ENCODE measurements around the gene SF3B2.
"Not testable (repeated sequence)": the region's sequence is repeated elsewhere in the genome, so short reads cannot be mapped to it uniquely, and the experiment has no call there.

SF3B2 gene

DNA sequence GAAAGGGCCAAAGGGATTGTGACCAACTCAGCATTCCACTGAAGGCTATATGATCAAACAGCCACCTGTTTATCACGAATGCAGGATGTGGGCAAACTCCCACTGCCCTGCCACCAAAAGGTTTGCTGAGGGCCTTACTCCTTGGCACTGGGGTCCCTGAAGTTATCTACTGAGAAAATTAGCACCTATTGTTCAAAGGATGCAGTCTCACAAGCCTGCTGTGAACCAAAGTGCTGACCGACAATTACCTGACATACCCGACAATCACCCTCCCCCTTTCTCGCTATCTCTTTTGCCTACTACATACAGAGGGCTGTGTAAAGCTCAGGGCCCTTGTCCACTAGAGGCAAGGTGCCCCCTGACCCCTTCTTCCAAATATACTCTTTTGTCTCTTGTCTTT, 42.1 kb upstream of the SF3B2 start:
- not testable (repeated sequence) for H3K9me3 ChIP-seq (ENCODE audit: insufficient read depth, low read depth, low read length); H3K27ac ChIP-seq (ENCODE audit: low read depth, low read length); H3K4me3 ChIP-seq (ENCODE audit: low read length); H3K9ac ChIP-seq (ENCODE audit: low read depth, low read length); H3K36me3 ChIP-seq (ENCODE audit: insufficient read depth, low read length); H3K4me1 ChIP-seq (ENCODE audit: insufficient read depth, low read length)
- 73% methylated on average over 4 of the region's 4 CpGs for WGBS
- H3K27me3 ChIP-seq (ENCODE audit: insufficient read depth, low read length): peaks cover 12% of the 10 kb centered on the region

GRCh38 chr11:66011239-66011784, 40.9 kb upstream of the SF3B2 start:
- Histone ChIP-seq H3K27me3 (ENCODE audit: insufficient read depth, low read length) (peaks cover 12% of the 10 kb centered on the region), H3K9ac (ENCODE audit: low read depth, low read length) (no peak overlapping the region), H3K27ac (ENCODE audit: low read depth, low read length) (no peak overlapping the region), H3K36me3 (ENCODE audit: insufficient read depth, low read length) (no peaks in the 10 kb centered on the region), H3K4me1 (ENCODE audit: insufficient read depth, low read length) (peaks cover 9% of the 10 kb centered on the region; the same call in 1 of the 2 replicates), H3K4me3 (ENCODE audit: low read length) (peak overlapping the region; percentile 31; the same call in 1 of the 2 replicates), H3K9me3 (ENCODE audit: insufficient read depth, low read depth, low read length) (no peaks in the 10 kb centered on the region)
- 77% methylated on average over 14 of the region's 14 CpGs for WGBS

- peaks cover 12% of the 10 kb centered on the region for H3K27me3 ChIP-seq (ENCODE audit: insufficient read depth, low read length)
- H3K27ac ChIP-seq (ENCODE audit: low read depth, low read length): no peak within 1 kb of the TSS
- no peaks in the 10 kb centered on the region for H3K9me3 ChIP-seq (ENCODE audit: insufficient read depth, low read depth, low read length)
- peak within 1 kb of the TSS; percentile 31; the same call in 1 of the 2 replicates for H3K4me3 ChIP-seq (ENCODE audit: low read length)
- WGBS: 71% methylated on average over 61 of the region's 61 CpGs
- H3K9ac ChIP-seq (ENCODE audit: low read depth, low read length): no peak within 1 kb of the TSS
- peaks cover 6% of the 10 kb centered on the region; the same call in 1 of the 2 replicates for H3K4me1 ChIP-seq (ENCODE audit: insufficient read depth, low read length)
- H3K36me3 ChIP-seq (ENCODE audit: insufficient read depth, low read length): no peaks in the 10 kb centered on the region
Measured at GRCh38 chr11:66011785-66012303, 40.3 kb upstream of the SF3B2 start, which contains the start of gene CST6. Gene CST6, plus strand, starts transcription at chr11:66012008. Its CDS starts 37 bp downstream, at chr11:66012045.

- Histone ChIP-seq H3K36me3 (ENCODE audit: insufficient read depth, low read length) (no peaks in the 10 kb centered on the region), H3K27ac (ENCODE audit: low read depth, low read length) (no peak overlapping the region), H3K4me1 (ENCODE audit: insufficient read depth, low read length) (peaks cover 1% of the 10 kb centered on the region; the same call in 1 of the 2 replicates), H3K9ac (ENCODE audit: low read depth, low read length) (no peak overlapping the region), H3K4me3 (ENCODE audit: low read length) (no peak overlapping the region; the same call in 1 of the 2 replicates), H3K27me3 (ENCODE audit: insufficient read depth, low read length) (peaks cover 12% of the 10 kb centered on the region), H3K9me3 (ENCODE audit: insufficient read depth, low read depth, low read length) (no peaks in the 10 kb centered on the region)
- 83% methylated on average over 11 of the region's 12 CpGs for WGBS
Measured at GRCh38 chr11:66012371-66012945, 39.7 kb upstream of the SF3B2 start.

DNA sequence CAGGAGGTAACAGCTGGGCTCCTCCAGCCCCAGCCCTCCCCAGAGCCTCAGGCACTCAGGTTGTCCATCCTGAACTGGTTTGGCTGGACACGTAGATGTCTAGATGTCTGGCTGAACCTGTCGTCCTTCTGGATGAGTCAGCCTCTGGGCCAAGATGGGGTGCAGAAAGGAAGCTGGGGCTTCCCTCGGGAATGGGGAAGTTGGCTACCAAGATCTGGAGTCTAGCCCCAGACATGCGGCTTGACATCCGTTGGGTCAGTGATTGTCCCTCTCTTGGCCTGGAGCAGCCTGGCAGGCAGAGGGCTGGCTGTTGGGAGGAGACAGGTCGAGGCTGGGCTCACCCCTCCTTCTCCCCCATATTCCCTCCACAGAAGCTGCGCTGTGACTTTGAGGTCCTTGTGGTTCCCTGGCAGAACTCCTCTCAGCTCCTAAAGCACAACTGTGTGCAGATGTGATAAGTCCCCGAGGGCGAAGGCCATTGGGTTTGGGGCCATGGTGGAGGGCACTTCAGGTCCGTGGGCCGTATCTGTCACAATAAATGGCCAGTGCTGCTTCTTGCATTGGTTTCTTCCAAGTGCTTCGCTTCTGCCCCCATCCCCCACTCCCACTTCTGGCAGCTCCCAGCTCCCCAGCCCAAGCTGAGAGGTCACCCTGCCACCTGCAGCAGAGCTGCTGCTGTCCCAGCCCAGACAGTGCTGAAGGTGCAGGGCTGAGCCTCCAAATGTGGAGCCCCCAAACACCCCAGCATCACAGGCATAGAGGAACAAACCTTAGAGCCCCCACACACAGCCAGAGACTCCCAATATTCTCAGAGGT, 39.0 kb upstream of the SF3B2 start:
- WGBS: 87% methylated on average over 12 of the region's 12 CpGs
- no peaks in the 10 kb centered on the region for H3K4me1 ChIP-seq (ENCODE audit: insufficient read depth, low read length)
- H3K27ac ChIP-seq (ENCODE audit: low read depth, low read length): no peak overlapping the region

GRCh38 chr11:66013762-66014100, 38.4 kb upstream of the SF3B2 start:
- no peak overlapping the region for H3K4me3 ChIP-seq (ENCODE audit: low read length)
- no peaks in the 10 kb centered on the region for H3K9me3 ChIP-seq (ENCODE audit: insufficient read depth, low read depth, low read length)
- no peaks in the 10 kb centered on the region for H3K36me3 ChIP-seq (ENCODE audit: insufficient read depth, low read length)
- no peaks in the 10 kb centered on the region for H3K4me1 ChIP-seq (ENCODE audit: insufficient read depth, low read length)
- 78% methylated on average over 7 of the region's 7 CpGs for WGBS
- no peak overlapping the region for H3K27ac ChIP-seq (ENCODE audit: low read depth, low read length)
- peaks cover 12% of the 10 kb centered on the region for H3K27me3 ChIP-seq (ENCODE audit: insufficient read depth, low read length)
- no peak overlapping the region for H3K9ac ChIP-seq (ENCODE audit: low read depth, low read length)

More for the DNA sequence above, 39.0 kb upstream of the SF3B2 start:
- Histone ChIP-seq H3K36me3 (ENCODE audit: insufficient read depth, low read length) (no peaks in the 10 kb centered on the region), H3K9me3 (ENCODE audit: insufficient read depth, low read depth, low read length) (no peaks in the 10 kb centered on the region), H3K9ac (ENCODE audit: low read depth, low read length) (no peak overlapping the region), H3K27me3 (ENCODE audit: insufficient read depth, low read length) (peaks cover 12% of the 10 kb centered on the region), H3K4me3 (ENCODE audit: low read length) (no peak overlapping the region)

- no peaks in the 10 kb centered on the region for H3K9me3 ChIP-seq (ENCODE audit: insufficient read depth, low read depth, low read length)
- no peak overlapping the region for H3K27ac ChIP-seq (ENCODE audit: low read depth, low read length)
- peaks cover 12% of the 10 kb centered on the region for H3K27me3 ChIP-seq (ENCODE audit: insufficient read depth, low read length)
- no peak overlapping the region for H3K4me3 ChIP-seq (ENCODE audit: low read length)
- H3K9ac ChIP-seq (ENCODE audit: low read depth, low read length): no peak overlapping the region
- 94% methylated on average over 6 of the region's 6 CpGs for WGBS
- H3K4me1 ChIP-seq (ENCODE audit: insufficient read depth, low read length): no peaks in the 10 kb centered on the region
- no peaks in the 10 kb centered on the region for H3K36me3 ChIP-seq (ENCODE audit: insufficient read depth, low read length)
Measured at GRCh38 chr11:66014804-66015453, 37.2 kb upstream of the SF3B2 start.

- no peaks in the 10 kb centered on the region for H3K4me1 ChIP-seq (ENCODE audit: insufficient read depth, low read length)
- H3K27ac ChIP-seq (ENCODE audit: low read depth, low read length): no peak overlapping the region
Measured at GRCh38 chr11:66015454-66015881, 36.7 kb upstream of the SF3B2 start.

DNA sequence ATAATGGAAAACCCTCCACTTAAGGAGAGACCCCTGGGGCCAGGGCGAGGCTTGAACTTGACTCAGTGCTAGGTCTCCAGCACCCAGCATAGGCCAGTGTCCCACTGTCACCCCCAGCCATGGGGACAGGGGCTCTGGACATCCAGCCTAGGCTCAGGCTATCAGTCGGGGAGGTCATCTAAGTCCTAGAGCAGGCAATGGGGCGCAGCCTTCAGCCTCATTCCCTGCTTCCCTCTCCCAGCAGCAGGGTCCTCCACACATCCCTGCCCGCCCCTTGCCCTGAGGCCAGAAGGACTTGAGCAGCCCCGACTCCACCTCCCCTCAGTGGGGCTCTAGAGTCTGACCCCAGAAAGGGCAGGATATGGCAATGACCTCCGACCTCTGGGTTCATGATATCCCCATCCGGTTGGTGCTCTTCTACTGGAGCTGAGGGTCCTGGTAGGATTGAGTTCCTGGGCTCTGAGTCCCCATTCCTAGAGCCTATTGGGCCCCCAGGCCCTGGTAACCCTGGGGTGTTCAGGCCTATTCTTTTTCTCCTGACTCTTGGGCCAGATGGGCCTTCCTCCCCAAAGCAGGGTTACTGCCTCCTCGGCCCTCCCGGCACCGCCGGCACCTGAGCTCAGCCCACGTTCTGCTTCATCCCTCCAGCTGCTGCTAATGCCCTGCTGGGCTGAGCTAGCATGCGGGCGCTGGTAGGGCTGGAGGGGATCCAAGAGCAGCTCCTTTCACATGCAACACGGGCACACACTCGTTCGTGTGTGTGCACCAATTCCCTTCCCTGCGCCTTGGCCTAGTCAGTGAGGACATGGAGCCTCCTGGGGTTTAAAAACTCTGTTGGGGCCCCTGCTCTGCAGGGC, 36.0 kb upstream of the SF3B2 start:
- H3K4me1 ChIP-seq (ENCODE audit: insufficient read depth, low read length): no peaks in the 10 kb centered on the region
- no peak overlapping the region for H3K27ac ChIP-seq (ENCODE audit: low read depth, low read length)
- H3K4me3 ChIP-seq (ENCODE audit: low read length): no peak overlapping the region
- 87% methylated on average over 18 of the region's 18 CpGs for WGBS
- peaks cover 12% of the 10 kb centered on the region for H3K27me3 ChIP-seq (ENCODE audit: insufficient read depth, low read length)
- no peaks in the 10 kb centered on the region for H3K9me3 ChIP-seq (ENCODE audit: insufficient read depth, low read depth, low read length)
- no peak overlapping the region for H3K9ac ChIP-seq (ENCODE audit: low read depth, low read length)
- H3K36me3 ChIP-seq (ENCODE audit: insufficient read depth, low read length): no peaks in the 10 kb centered on the region

More at GRCh38 chr11:66015454-66015881, 36.7 kb upstream of the SF3B2 start:
- Histone ChIP-seq H3K27me3 (ENCODE audit: insufficient read depth, low read length) (peaks cover 12% of the 10 kb centered on the region), H3K4me3 (ENCODE audit: low read length) (no peak overlapping the region), H3K9ac (ENCODE audit: low read depth, low read length) (no peak overlapping the region), H3K36me3 (ENCODE audit: insufficient read depth, low read length) (no peaks in the 10 kb centered on the region), H3K9me3 (ENCODE audit: insufficient read depth, low read depth, low read length) (no peaks in the 10 kb centered on the region)
- WGBS: 90% methylated on average over 7 of the region's 7 CpGs

GRCh38 chr11:66016793-66017177, 35.4 kb upstream of the SF3B2 start:
- Histone ChIP-seq H3K27me3 (ENCODE audit: insufficient read depth, low read length) (peaks cover 10% of the 10 kb centered on the region), H3K4me3 (ENCODE audit: low read length) (no peak overlapping the region), H3K9me3 (ENCODE audit: insufficient read depth, low read depth, low read length) (no peaks in the 10 kb centered on the region), H3K4me1 (ENCODE audit: insufficient read depth, low read length) (no peaks in the 10 kb centered on the region), H3K27ac (ENCODE audit: low read depth, low read length) (no peak overlapping the region), H3K36me3 (ENCODE audit: insufficient read depth, low read length) (no peaks in the 10 kb centered on the region), H3K9ac (ENCODE audit: low read depth, low read length) (no peak overlapping the region)
- WGBS: 94% methylated on average over 10 of the region's 10 CpGs

Measured in HUES64 (cell line).